PC-3 (cell line): Measurements from ENCODE around the gene BMP8B. TPM values are rescaled to one million over a fixed set of nuclear protein-coding genes. Genes with fewer than 3 reads are reported as not detected.

Source experiments
- ATAC-seq: fragments of 200-7000 bp; cut with Tn5 transposase; 2 replicates; pipeline ENCODE4 v1.9.1; 2020; ENCODE audit warnings: mild to moderate bottlenecking, moderate library complexity
- BruUV-seq: library from RNA; stranded (reverse); fragments of 400-500 nt; replicated peaks from 2 replicates; lab custom pipeline; 2021; lab: Mats Ljungman, UMichigan
- CTCF ChIA-PET: fragments of 300-600 bp; sonication (Branson Sonifier 250); formaldehyde crosslinking; loops from one replicate; lab custom pipeline; 2022; ENCODE audit warnings: antibody characterized with exemption; lab: Charles Lee
- POLR2A ChIA-PET: fragments of 300-600 bp; sonication (Branson Sonifier 250); formaldehyde crosslinking; loops from one replicate; lab custom pipeline; 2022; ENCODE audit warnings: antibody characterized with exemption; ENCODE audit not compliant: unreplicated experiment; lab: Charles Lee
- DNase-seq: peaks from one replicate; pipeline ENCODE4 v3.0.0-alpha.2; 2015
- H2AFZ ChIP-seq: fragments of 300-600 bp; sonication (generic); 2 replicates; pipeline ENCODE4 v1.6.0; 2016; ENCODE audit warnings: antibody characterized with exemption, low read length
- H3F3A ChIP-seq: fragments of 300-600 bp; sonication (generic); one replicate; pipeline ENCODE4 v1.6.0; 2017; ENCODE audit warnings: antibody characterized with exemption, low read length, control low read depth, mild to moderate bottlenecking; ENCODE audit not compliant: unreplicated experiment
- H3K27ac ChIP-seq: fragments of 300-600 bp; sonication (generic); 2 replicates; pipeline ENCODE4 v1.5.1; 2016; ENCODE audit warnings: mild to moderate bottlenecking, low read length
- H3K27me3 ChIP-seq: fragments of 300-600 bp; sonication (generic); 2 replicates; pipeline ENCODE4 v1.6.1; 2016; ENCODE audit warnings: low read length, mixed read lengths
- H3K36me3 ChIP-seq: fragments of 300-600 bp; sonication (generic); 2 replicates; pipeline ENCODE4 v1.6.1; 2016; ENCODE audit warnings: low read depth, mixed run types, low read length, mixed read lengths
- H3K4me1 ChIP-seq: fragments of 300-600 bp; sonication (generic); 2 replicates; pipeline ENCODE4 v1.5.1; 2016; ENCODE audit warnings: low read length; ENCODE audit not compliant: insufficient read depth
- H3K4me2 ChIP-seq: fragments of 300-600 bp; sonication (generic); 2 replicates; pipeline ENCODE4 v1.6.0; 2016; ENCODE audit warnings: low read length
- H3K4me3 ChIP-seq: fragments of 300-600 bp; sonication (generic); 2 replicates; pipeline ENCODE4 v1.5.1; 2016; ENCODE audit warnings: mild to moderate bottlenecking, low read length, mixed read lengths
- H3K79me2 ChIP-seq: fragments of 300-600 bp; sonication (generic); 2 replicates; pipeline ENCODE4 v1.6.1; 2017; ENCODE audit warnings: low read length, mixed read lengths
- H3K9ac ChIP-seq: fragments of 300-600 bp; sonication (generic); 2 replicates; pipeline ENCODE4 v1.6.0; 2016; ENCODE audit warnings: mild to moderate bottlenecking, low read length
- H3K9me2 ChIP-seq: fragments of 300-600 bp; sonication (generic); replicated peaks from 2 replicates; pipeline ENCODE4 v1.6.1; 2016; ENCODE audit warnings: mixed run types, low read length, mixed read lengths
- H3K9me3 ChIP-seq: fragments of 300-600 bp; sonication (generic); 2 replicates; pipeline ENCODE4 v1.6.1; 2016; ENCODE audit warnings: low read length, mixed read lengths
- H4K20me1 ChIP-seq: fragments of 300-600 bp; sonication (generic); 2 replicates; pipeline ENCODE4 v1.6.1; 2016; ENCODE audit warnings: low read length, mixed read lengths
- CTCF ChIP-seq: fragments of 300-600 bp; sonication (generic); conservative IDR thresholded peaks from 2 replicates; pipeline ENCODE4 v1.5.1; 2017; ENCODE audit warnings: antibody characterized with exemption, low read depth, mild to moderate bottlenecking, low read length
- EZH2 ChIP-seq: fragments of 300-600 bp; sonication (generic); IDR thresholded peaks from one replicate; pipeline ENCODE4 v1.6.1; 2017; ENCODE audit warnings: antibody characterized with exemption, mild to moderate bottlenecking, low read length; ENCODE audit not compliant: unreplicated experiment
- EZH2phosphoT487 ChIP-seq: fragments of 300-600 bp; sonication (generic); IDR thresholded peaks from 2 replicates; pipeline ENCODE4 v1.6.1; 2018; ENCODE audit warnings: mild to moderate bottlenecking, antibody characterized with exemption, low read length, borderline replicate concordance
- intact Hi-C: fragments of 100-400 bp; cut with micrococcal nuclease; formaldehyde crosslinking; loops from 2 replicates; pipeline ENCODE4 v1.9.0; 2023
- total RNA-seq: library from RNA; depleted of rRNA; stranded (reverse); fragments of >200 nt; gene quantifications from 2 replicates; pipeline ENCODE4 v1.2.3, GENCODE V29; 2014

Gene BMP8B
- total RNA-seq, 1 experiment from 2014 or later = 3.3 TPM

- H3K4me2 ChIP-seq = no peak overlapping the region
- H2AFZ ChIP-seq = no peak overlapping the region
- no peaks in the 10 kb centered on the region for H3K9me3 ChIP-seq
- no peaks in the 10 kb centered on the region for H3K79me2 ChIP-seq
- no peaks in the 10 kb centered on the region for H3K27me3 ChIP-seq
- ChIA-PET POLR2A (no interaction called here), CTCF (no interaction called here)
- intact Hi-C loops = no loop called here
- H4K20me1 ChIP-seq = no peaks in the 10 kb centered on the region
- H3K4me1 ChIP-seq = peaks cover 32% of the 10 kb centered on the region
- no peaks in the 10 kb centered on the region for H3K9me2 ChIP-seq
- no peak overlapping the region for H3K9ac ChIP-seq
- no TSS peak for BruUV-seq
- no peak for ATAC-seq
- H3K4me3 ChIP-seq = no peak overlapping the region
- TF ChIP-seq EZH2 (no peak), CTCF (no peak), EZH2phosphoT487 (no peak)
- H3K36me3 ChIP-seq = no peaks in the 10 kb centered on the region
- H3F3A ChIP-seq = no peaks in the 10 kb centered on the region
- no peak overlapping the region for H3K27ac ChIP-seq
- no peak for DNase-seq
These were observed 24.2 kb upstream of the BMP8B start for GRCh38 chr1:39812913-39813312.

- no peaks in the 10 kb centered on the region for H3K79me2 ChIP-seq
- H3K9me3 ChIP-seq = no peaks in the 10 kb centered on the region
- no peak overlapping the region for H2AFZ ChIP-seq
- no peaks in the 10 kb centered on the region for H3K36me3 ChIP-seq
- no peaks in the 10 kb centered on the region for H3K4me1 ChIP-seq
- TF ChIP-seq EZH2 = no peak
- no peak for TF ChIP-seq EZH2phosphoT487
- TF ChIP-seq CTCF = no peak
- DNase-seq = no peak
- H3K9me2 ChIP-seq = no peaks in the 10 kb centered on the region
- no peaks in the 10 kb centered on the region for H3K27me3 ChIP-seq
- ChIA-PET POLR2A (no interaction called here), CTCF (no interaction called here)
- ATAC-seq = no peak
- BruUV-seq = no TSS peak
- no peak overlapping the region for H3K4me2 ChIP-seq
- no peaks in the 10 kb centered on the region for H3F3A ChIP-seq
- no peak overlapping the region for H3K9ac ChIP-seq
- no peak overlapping the region for H3K4me3 ChIP-seq
- intact Hi-C loops = no loop called here
- no peaks in the 10 kb centered on the region for H4K20me1 ChIP-seq
- H3K27ac ChIP-seq = no peak overlapping the region
These were observed 20.3 kb upstream of the BMP8B start for GRCh38 chr1:39808784-39809517.

- no TSS peak for BruUV-seq
- no peak for TF ChIP-seq EZH2
- no peak for TF ChIP-seq EZH2phosphoT487
- no peak for TF ChIP-seq CTCF
- no peaks in the 10 kb centered on the region for H3F3A ChIP-seq
- no peak overlapping the region for H3K27ac ChIP-seq
- H3K4me2 ChIP-seq = no peak overlapping the region
- no peaks in the 10 kb centered on the region for H3K27me3 ChIP-seq
- no peaks in the 10 kb centered on the region for H3K36me3 ChIP-seq
- ChIA-PET CTCF (no interaction called here), POLR2A (no interaction called here)
- no peak overlapping the region for H3K4me3 ChIP-seq
- H2AFZ ChIP-seq = no peak overlapping the region
- no peaks in the 10 kb centered on the region for H3K9me2 ChIP-seq
- no peak overlapping the region for H3K9ac ChIP-seq
- DNase-seq (no peak), ATAC-seq (no peak)
- no peaks in the 10 kb centered on the region for H3K9me3 ChIP-seq
- intact Hi-C loops = no loop called here
- H3K4me1 ChIP-seq = peaks cover 5% of the 10 kb centered on the region
- H3K79me2 ChIP-seq = no peaks in the 10 kb centered on the region
- no peaks in the 10 kb centered on the region for H4K20me1 ChIP-seq
These were observed 16.7 kb upstream of the BMP8B start for GRCh38 chr1:39805385-39805784.
